SK-N-SH (cell line): ENCODE results near the gene MS4A14.

Experiments
- CHD2 ChIP-seq: fragments of 150-350 bp; IDR thresholded peaks from 2 replicates; pipeline ENCODE4 v1.6.1; 2018; ENCODE audit warnings: low read length; ENCODE audit not compliant: partially characterized antibody
- CTCF ChIP-seq: fragments of 200-600 bp; sonication (generic); IDR thresholded peaks from 2 replicates; pipeline ENCODE4 v1.6.1; 2017; ENCODE audit warnings: antibody characterized with exemption, mild to moderate bottlenecking, moderate library complexity
- IRF3 ChIP-seq: fragments of 150-350 bp; IDR thresholded peaks from 2 replicates; pipeline ENCODE4 v1.6.1; 2016; ENCODE audit warnings: mild to moderate bottlenecking, low read depth, low read length
- POLR2AphosphoS5 ChIP-seq: IDR thresholded peaks from 2 replicates; pipeline ENCODE4 v1.6.1; 2012; ENCODE audit warnings: low read depth, low read length
- SIN3A ChIP-seq: IDR thresholded peaks from 2 replicates; pipeline ENCODE4 v1.6.1; 2012; ENCODE audit warnings: low read depth, mild to moderate bottlenecking, low read length, moderate library complexity, borderline replicate concordance
- TAF1 ChIP-seq: IDR thresholded peaks from 2 replicates; pipeline ENCODE4 v1.6.1; 2012; ENCODE audit warnings: low read depth, mild to moderate bottlenecking, low read length, moderate library complexity, borderline replicate concordance
- TCF12 ChIP-seq: IDR thresholded peaks from 2 replicates; pipeline ENCODE4 v1.4.0; 2012
- TEAD4 ChIP-seq: IDR thresholded peaks from 2 replicates; pipeline ENCODE4 v1.4.0; 2012; ENCODE audit warnings: mild to moderate bottlenecking, borderline replicate concordance; ENCODE audit not compliant: insufficient read depth
- YY1 ChIP-seq: IDR thresholded peaks from 2 replicates; pipeline ENCODE4 v1.4.0; 2012; ENCODE audit warnings: low read depth, mild to moderate bottlenecking
- ZBTB33 ChIP-seq: IDR thresholded peaks from 2 replicates; pipeline ENCODE4 v1.4.0; 2012; ENCODE audit warnings: low read depth, borderline replicate concordance

- TF ChIP-seq CTCF: no peak
- no peak for TF ChIP-seq CHD2
- no peak for TF ChIP-seq IRF3
- no peak for TF ChIP-seq POLR2AphosphoS5
- no peak for TF ChIP-seq TAF1
- no peak for TF ChIP-seq TEAD4
- TF ChIP-seq TCF12: no peak
- no peak for TF ChIP-seq ZBTB33
- TF ChIP-seq YY1: no peak
- no peak for TF ChIP-seq SIN3A
Observed at GRCh38 chr11:60396799-60397198, 540 bp downstream of the MS4A14 start.
